HCT116 (cell line): Measurements from ENCODE around the gene HSD3B7. TPM values are rescaled to one million over a fixed set of nuclear protein-coding genes. Genes with fewer than 3 reads are reported as not detected.

Experiments
- ATAC-seq: fragments of 200-7000 bp; cut with Tn5 transposase; 2 replicates; pipeline ENCODE4 v1.9.1; 2020; ENCODE audit warnings: mild to moderate bottlenecking, moderate library complexity
- BruUV-seq: library from RNA; stranded (reverse); fragments of 400-500 nt; replicated peaks from 2 replicates; lab custom pipeline; 2021; lab: Mats Ljungman, UMichigan
- CTCF ChIA-PET: fragments of 300-600 bp; sonication (Branson Sonifier 250); formaldehyde crosslinking; loops from one replicate; lab custom pipeline; 2021; ENCODE audit warnings: antibody characterized with exemption; lab: Charles Lee
- POLR2A ChIA-PET: fragments of 300-600, 350-600 bp; sonication (Branson Sonifier 250); formaldehyde crosslinking; loops from one replicate; lab custom pipeline; 2021; ENCODE audit warnings: antibody characterized with exemption; lab: Charles Lee
- RAD21 ChIA-PET, 2 experiments: fragments of 300-600 bp; sonication (Branson Sonifier 250); formaldehyde crosslinking; loops; one replicate each; lab custom pipeline; 2023; ENCODE audit warnings: low total read pairs in 2 of 2; ENCODE audit not compliant: uncharacterized antibody in 2 of 2, unreplicated experiment in 2 of 2, low non-redundant PET in 1 of 2; lab: Charles Lee
- DNase-seq: peaks from one replicate; pipeline ENCODE4 v3.0.0-alpha.2; 2010; ENCODE audit warnings: low read depth, low spot score
- H2AFZ ChIP-seq: fragments of 200-600 bp; shearing (Covaris generic), sonication (generic); 2 replicates; pipeline ENCODE4 v1.6.1; 2017; ENCODE audit warnings: low read depth, mixed run types, mixed read lengths, antibody characterized with exemption, low read length; ENCODE audit not compliant: poor library complexity, severe bottlenecking
- H3K27ac ChIP-seq: 2 replicates; pipeline ENCODE4 v1.5.1; 2012; ENCODE audit warnings: low read depth, low read length
- H3K27me3 ChIP-seq: fragments of 200-600 bp; sonication (generic); 2 replicates; pipeline ENCODE4 v1.6.1; 2016; ENCODE audit warnings: mixed run types, low read length, mixed read lengths; ENCODE audit not compliant: insufficient read depth
- H3K36me3 ChIP-seq, 2 experiments: fragments of 200-500 bp in 1 of 2; fragments of 200-600 bp in 1 of 2; sonication (Bioruptor generic) in 1 of 2; sonication (generic) in 1 of 2; 2 replicates each; pipeline versions ENCODE4 v1.5.1 to v1.6.1; 2014 to 2016; ENCODE audit warnings: low read length in 2 of 2, inconsistent platforms in 1 of 2, mixed read lengths in 1 of 2, mixed run types in 1 of 2; ENCODE audit not compliant: insufficient read depth in 2 of 2, control insufficient read depth in 1 of 2
- H3K4me1 ChIP-seq, 2 experiments: fragments of 200-600 bp in 1 of 2; sonication (generic) in 1 of 2; 2 replicates each; pipeline versions ENCODE4 v1.5.1 to v1.6.1; 2012 to 2017; ENCODE audit warnings: low read length in 2 of 2, inconsistent platforms in 1 of 2, mild to moderate bottlenecking in 1 of 2, mixed read lengths in 1 of 2, mixed run types in 1 of 2, moderate library complexity in 1 of 2; ENCODE audit not compliant: insufficient read depth in 2 of 2, control insufficient read depth in 1 of 2
- H3K4me2 ChIP-seq: fragments of 200-600 bp; sonication (generic); 2 replicates; pipeline ENCODE4 v1.6.1; 2017; ENCODE audit warnings: mixed run types, low read length, mixed read lengths
- H3K4me3 ChIP-seq, 2 experiments: fragments of 200-600 bp in 1 of 2; sonication (generic) in 1 of 2; replicated peaks in 1 of 2; 2 replicates each; pipeline ENCODE4 v1.5.1; 2011 to 2016; ENCODE audit warnings: low read length in 2 of 2, control low read depth in 1 of 2, low read depth in 1 of 2, mild to moderate bottlenecking in 1 of 2, mixed read lengths in 1 of 2, mixed run types in 1 of 2
- H3K79me2 ChIP-seq: fragments of 200-600 bp; sonication (generic); 2 replicates; pipeline ENCODE4 v1.6.1; 2017; ENCODE audit warnings: mild to moderate bottlenecking, mixed run types, low read length, moderate library complexity, mixed read lengths; ENCODE audit not compliant: insufficient read depth
- H3K9ac ChIP-seq: fragments of 200-600 bp; sonication (generic); 2 replicates; pipeline ENCODE4 v1.6.1; 2016; ENCODE audit warnings: low read length, mixed read lengths
- H3K9me2 ChIP-seq: fragments of 200-600 bp; sonication (generic), shearing (Covaris generic); 2 replicates; pipeline ENCODE4 v1.6.1; 2017; ENCODE audit warnings: mixed run types, mild to moderate bottlenecking, moderate library complexity; ENCODE audit not compliant: insufficient read depth
- H3K9me3 ChIP-seq, 2 experiments: fragments of 200-500 bp in 1 of 2; fragments of 200-600 bp in 1 of 2; sonication (Bioruptor generic) in 1 of 2; sonication (generic) in 1 of 2; 2 replicates each; pipeline ENCODE4 v1.6.1; 2014 to 2017; ENCODE audit warnings: low read length in 2 of 2, mixed read lengths in 2 of 2, inconsistent platforms in 1 of 2, low read depth in 1 of 2, mild to moderate bottlenecking in 1 of 2, mixed run types in 1 of 2, moderate library complexity in 1 of 2; ENCODE audit not compliant: control insufficient read depth in 1 of 2, insufficient read depth in 1 of 2
- H4K20me1 ChIP-seq: fragments of 200-600 bp; sonication (generic), shearing (Covaris generic); 2 replicates; pipeline ENCODE4 v1.6.1; 2017; ENCODE audit warnings: mixed run types, mild to moderate bottlenecking, moderate library complexity; ENCODE audit not compliant: insufficient read depth
- CBX3 ChIP-seq: IDR thresholded peaks from 2 replicates; pipeline ENCODE4 v1.6.1; 2012; ENCODE audit warnings: low read depth
- CEBPB ChIP-seq: IDR thresholded peaks from 2 replicates; pipeline ENCODE4 v1.6.1; 2012; ENCODE audit warnings: low read depth
- EGR1 ChIP-seq: IDR thresholded peaks from 2 replicates; pipeline ENCODE4 v1.6.1; 2012; ENCODE audit warnings: low read depth
- ELF1 ChIP-seq: IDR thresholded peaks from 2 replicates; pipeline ENCODE4 v1.6.1; 2012; ENCODE audit warnings: low read depth, borderline replicate concordance
- EZH2phosphoT487 ChIP-seq: fragments of 200-600 bp; IDR thresholded peaks from 2 replicates; pipeline ENCODE4 v1.6.1; 2018; ENCODE audit warnings: antibody characterized with exemption, borderline replicate concordance
- FOSL1 ChIP-seq: IDR thresholded peaks from 2 replicates; pipeline ENCODE4 v1.6.1; 2012; ENCODE audit warnings: low read depth
- MAX ChIP-seq: IDR thresholded peaks from 2 replicates; pipeline ENCODE4 v1.6.1; 2012
- POLR2A ChIP-seq: IDR thresholded peaks from 2 replicates; pipeline ENCODE4 v1.7.0; 2011; ENCODE audit warnings: borderline replicate concordance; ENCODE audit not compliant: insufficient read depth, insufficient read length; ENCODE audit errors: extremely low read depth
- POLR2AphosphoS5 ChIP-seq: IDR thresholded peaks from 2 replicates; pipeline ENCODE4 v1.6.1; 2011; ENCODE audit warnings: mild to moderate bottlenecking, low read depth, low read length, moderate library complexity
- RAD21 ChIP-seq: IDR thresholded peaks from 2 replicates; pipeline ENCODE4 v1.6.1; 2012; ENCODE audit warnings: low read depth, mild to moderate bottlenecking
- REST ChIP-seq: IDR thresholded peaks from 2 replicates; pipeline ENCODE4 v1.6.1; 2012; ENCODE audit warnings: low read depth
- SP1 ChIP-seq: IDR thresholded peaks from 2 replicates; pipeline ENCODE4 v1.6.1; 2012; ENCODE audit warnings: low read depth
- YY1 ChIP-seq: IDR thresholded peaks from 2 replicates; pipeline ENCODE4 v1.6.1; 2011; ENCODE audit warnings: low read length, low read depth, moderate library complexity, mild to moderate bottlenecking; ENCODE audit not compliant: insufficient replicate concordance; ENCODE audit errors: extremely low read depth
- ZBTB33 ChIP-seq: IDR thresholded peaks from 2 replicates; pipeline ENCODE4 v1.6.1; 2011; ENCODE audit warnings: mild to moderate bottlenecking, low read length, moderate library complexity; ENCODE audit not compliant: insufficient replicate concordance; ENCODE audit errors: extremely low read depth
- ZFX ChIP-seq: fragments of 450-650 bp; IDR thresholded peaks from 2 replicates; pipeline ENCODE4 v1.6.1; 2017
- ZNF274 ChIP-seq: fragments of 200-500 bp; sonication (Bioruptor generic); IDR thresholded peaks from 2 replicates; pipeline ENCODE4 v1.6.1; 2014; ENCODE audit warnings: mild to moderate bottlenecking, low read depth, low read length, inconsistent platforms
- intact Hi-C: fragments of 100-400 bp; cut with micrococcal nuclease; formaldehyde crosslinking; loops from 2 replicates; pipeline ENCODE4 v1.10.0; 2022
- total RNA-seq: library from RNA; stranded (reverse); gene quantifications from one replicate; pipeline ENCODE4 v1.2.1, GENCODE V29; 2021; ENCODE audit not compliant: unreplicated experiment
- TF ChIP-seq, protein P1 (sequence below), 3 experiments: fragments of 200-600 bp in 1 of 3; sonication (generic) in 1 of 3; IDR thresholded peaks in 2 of 3; conservative IDR thresholded peaks in 1 of 3; 2 replicates each; pipeline ENCODE4 v1.5.1; 2012 to 2017; ENCODE audit warnings: low read depth in 2 of 3, low read length in 2 of 3, antibody characterized with exemption in 1 of 3, borderline replicate concordance in 1 of 3, control low read depth in 1 of 3, mild to moderate bottlenecking in 1 of 3, mixed read lengths in 1 of 3, mixed run types in 1 of 3, moderate library complexity in 1 of 3; ENCODE audit not compliant: insufficient read depth in 1 of 3
- TF ChIP-seq, protein P2 (sequence below): IDR thresholded peaks from 2 replicates; pipeline ENCODE4 v1.6.1; 2012

The HSD3B7 gene
- total RNA-seq, 1 experiment from 2014 or later = 8.6 TPM

- no peaks in the 10 kb centered on the region for H3K27me3 ChIP-seq
- H3K9me2 ChIP-seq = no peaks in the 10 kb centered on the region
- H3K9ac ChIP-seq = no peak overlapping the region
- ChIA-PET RAD21 (no interaction called here), CTCF (no interaction called here), POLR2A (no interaction called here)
- no peak overlapping the region for H3K4me3 ChIP-seq
- intact Hi-C loops = no loop called here
- no peak overlapping the region for H2AFZ ChIP-seq
- TF ChIP-seq MAX = no peak
- no peak for TF ChIP-seq SP1
- TF ChIP-seq EGR1 = no peak
- no peak for TF ChIP-seq RAD21
- no peak for TF ChIP-seq FOSL1
- no peak for TF ChIP-seq EZH2phosphoT487
- TF ChIP-seq CEBPB = no peak
- no peak for TF ChIP-seq YY1
- TF ChIP-seq, protein P1, sequence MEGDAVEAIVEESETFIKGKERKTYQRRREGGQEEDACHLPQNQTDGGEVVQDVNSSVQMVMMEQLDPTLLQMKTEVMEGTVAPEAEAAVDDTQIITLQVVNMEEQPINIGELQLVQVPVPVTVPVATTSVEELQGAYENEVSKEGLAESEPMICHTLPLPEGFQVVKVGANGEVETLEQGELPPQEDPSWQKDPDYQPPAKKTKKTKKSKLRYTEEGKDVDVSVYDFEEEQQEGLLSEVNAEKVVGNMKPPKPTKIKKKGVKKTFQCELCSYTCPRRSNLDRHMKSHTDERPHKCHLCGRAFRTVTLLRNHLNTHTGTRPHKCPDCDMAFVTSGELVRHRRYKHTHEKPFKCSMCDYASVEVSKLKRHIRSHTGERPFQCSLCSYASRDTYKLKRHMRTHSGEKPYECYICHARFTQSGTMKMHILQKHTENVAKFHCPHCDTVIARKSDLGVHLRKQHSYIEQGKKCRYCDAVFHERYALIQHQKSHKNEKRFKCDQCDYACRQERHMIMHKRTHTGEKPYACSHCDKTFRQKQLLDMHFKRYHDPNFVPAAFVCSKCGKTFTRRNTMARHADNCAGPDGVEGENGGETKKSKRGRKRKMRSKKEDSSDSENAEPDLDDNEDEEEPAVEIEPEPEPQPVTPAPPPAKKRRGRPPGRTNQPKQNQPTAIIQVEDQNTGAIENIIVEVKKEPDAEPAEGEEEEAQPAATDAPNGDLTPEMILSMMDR (IDR thresholded peaks at IDR 0.05 in 2 of 3, conservative IDR thresholded peaks at IDR 0.05 in 1 of 3; ENCODE audit: borderline replicate concordance in 1 of 3, insufficient read depth in 1 of 3, low read depth in 2 of 3, low read length in 2 of 3) = no peak
- no peak for TF ChIP-seq ZBTB33
- no peak for TF ChIP-seq POLR2AphosphoS5
- no peak for TF ChIP-seq REST
- no peak for TF ChIP-seq POLR2A
- no peak for TF ChIP-seq ZFX
- TF ChIP-seq CBX3 = no peak
- TF ChIP-seq, protein P2, sequence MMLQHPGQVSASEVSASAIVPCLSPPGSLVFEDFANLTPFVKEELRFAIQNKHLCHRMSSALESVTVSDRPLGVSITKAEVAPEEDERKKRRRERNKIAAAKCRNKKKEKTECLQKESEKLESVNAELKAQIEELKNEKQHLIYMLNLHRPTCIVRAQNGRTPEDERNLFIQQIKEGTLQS = no peak
- TF ChIP-seq ZNF274 = no peak
- no peak for TF ChIP-seq ELF1
- no peak overlapping the region for H3K27ac ChIP-seq
- DNase-seq (no peak), ATAC-seq (peak; percentile 47)
- H3K9me3 ChIP-seq = no peaks in the 10 kb centered on the region
- H3K4me1 ChIP-seq = no peaks in the 10 kb centered on the region
- peaks cover 6% of the 10 kb centered on the region; the same call in 1 of the 2 replicates for H3K79me2 ChIP-seq
- H3K4me2 ChIP-seq = no peak overlapping the region
- H3K36me3 ChIP-seq = peaks cover 57 to 64% of the 10 kb centered on the region in 2 experiments
- no TSS peak for BruUV-seq
- H4K20me1 ChIP-seq = no peaks in the 10 kb centered on the region
These were observed 19.6 kb upstream of the HSD3B7 start for GRCh38 chr16:30965436-30965835.
